Fibroblast of skin of back (primary cell): ENCODE measurements around the gene CHP1. TPM values are rescaled to one million over a fixed set of nuclear protein-coding genes. Genes with fewer than 3 reads are reported as not detected.
A peak's percentile ranks its signal among the peaks of the same experiment; 100 is the strongest.
"Not testable (repeated sequence)": the region's sequence is repeated elsewhere in the genome, so short reads cannot be mapped to it uniquely, and the experiment has no call there.

Experiments
- DNase-seq: peaks from one replicate; pipeline ENCODE4 v3.0.0-alpha.2; 2013
- polyA plus RNA-seq, 2 experiments: library from polyadenylated mRNA; unstranded; fragments of 120-200 nt; gene quantifications; one replicate each; pipeline ENCODE4 v1.2.1, GENCODE V29; 2013; ENCODE audit not compliant: insufficient read length in 2 of 2

The CHP1 gene
- polyA plus RNA-seq (2013, experiment 1 of 2; ENCODE audit: insufficient read length), result 52.0 TPM
- polyA plus RNA-seq (2013, experiment 2 of 2; ENCODE audit: insufficient read length), result 59.5 TPM

DNA sequence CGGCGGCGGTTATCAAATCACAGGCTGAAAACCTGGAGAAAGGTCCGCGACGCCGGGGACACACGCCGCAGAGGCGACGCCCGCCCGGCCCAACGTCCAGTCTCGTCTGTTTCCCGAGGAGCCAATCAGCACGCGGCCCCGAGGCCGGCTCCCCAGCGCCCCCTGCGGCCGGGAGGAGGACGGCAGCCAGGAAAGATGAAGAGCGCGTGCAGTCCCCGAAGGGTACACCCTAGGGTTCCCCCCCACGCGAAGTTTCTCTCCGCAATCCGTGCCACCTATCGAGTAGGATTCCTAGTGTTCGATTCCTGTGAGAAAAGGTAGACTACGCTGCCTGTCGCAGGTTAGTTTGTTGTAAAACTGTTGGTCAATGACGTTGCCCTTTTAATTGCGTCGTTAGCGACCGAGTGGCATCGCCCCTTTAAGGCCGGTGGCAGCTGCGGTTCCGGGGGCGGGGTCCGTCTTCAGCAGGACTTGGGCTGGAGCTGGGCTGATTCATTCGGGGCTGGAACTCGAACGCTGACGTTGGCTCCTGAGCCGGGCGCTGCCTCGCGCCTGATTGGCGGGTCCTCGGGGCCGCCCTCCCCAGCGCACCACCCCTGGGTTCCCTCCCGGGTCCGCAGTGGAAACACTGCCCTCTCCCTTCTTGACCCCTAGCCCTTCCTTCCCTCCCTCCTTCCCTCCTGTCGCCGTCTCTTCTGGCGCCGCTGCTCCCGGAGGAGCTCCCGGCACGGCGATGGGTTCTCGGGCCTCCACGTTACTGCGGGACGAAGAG is at the start of gene CHP1, which contains the start of gene EXD1:
Gene CHP1, plus strand, starts transcription at position 619 of the 772 bp plus-strand sequence. Its CDS starts 115 bp downstream, at position 734.
Gene EXD1, minus strand, starts transcription at position 108 of the 772 bp plus-strand sequence. CDS start 4,182 bp downstream, outside the sequence.
- DNase-seq, result peak; percentile 98

DNA sequence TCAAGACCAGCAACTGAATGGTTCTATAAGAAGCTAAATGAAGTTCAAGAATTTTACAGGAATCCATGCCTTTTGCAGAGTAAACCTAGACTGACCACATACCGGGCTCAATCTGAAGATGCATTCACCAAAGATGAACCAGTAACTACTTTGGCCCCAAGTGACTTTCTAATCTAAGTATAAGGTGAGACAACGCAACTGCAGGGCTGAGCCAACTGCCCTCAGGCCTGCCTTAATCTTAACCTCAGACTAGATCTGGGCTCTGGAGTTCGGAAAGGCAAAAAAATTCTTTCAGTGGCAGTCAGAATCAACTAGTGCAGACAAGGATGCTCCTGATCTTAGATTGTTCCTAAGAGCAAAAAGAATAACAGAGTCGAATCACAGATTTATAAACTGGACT is 48.8 kb upstream of the CHP1 start:
- DNase-seq, result no peak

DNA sequence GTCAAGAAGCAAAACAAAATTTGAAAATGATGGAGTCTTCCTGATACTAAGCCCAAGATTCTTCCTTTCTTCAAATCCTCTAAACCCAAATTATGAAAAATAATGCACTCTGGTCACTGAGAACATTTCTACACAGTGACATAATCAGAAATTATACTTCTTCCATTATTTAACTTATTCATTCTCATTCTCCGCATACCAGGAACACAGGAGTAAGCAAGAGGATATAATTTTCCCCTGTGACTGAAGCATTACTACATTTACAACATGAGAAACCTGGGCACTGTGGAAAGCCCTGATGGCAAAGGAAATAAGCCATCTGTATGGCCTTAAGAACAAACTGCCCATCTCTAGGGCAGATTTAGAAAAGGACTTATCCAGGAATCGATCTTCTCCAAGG is 47.5 kb upstream of the CHP1 start:
- peak; percentile 64 for DNase-seq

- no peak for DNase-seq
Observed at GRCh38 chr15:41194444-41194843, 36.6 kb upstream of the CHP1 start.

GRCh38 chr15:41199470-41199869 is 31.6 kb upstream of the CHP1 start:
- no peak for DNase-seq

GRCh38 chr15:41203395-41203794 is 27.7 kb upstream of the CHP1 start:
- no peak for DNase-seq

GRCh38 chr15:41205315-41205714 is 25.8 kb upstream of the CHP1 start:
- DNase-seq, result peak; percentile 32

GRCh38 chr15:41207687-41208448 is 23.2 kb upstream of the CHP1 start:
- DNase-seq, result peak; percentile 19

DNA sequence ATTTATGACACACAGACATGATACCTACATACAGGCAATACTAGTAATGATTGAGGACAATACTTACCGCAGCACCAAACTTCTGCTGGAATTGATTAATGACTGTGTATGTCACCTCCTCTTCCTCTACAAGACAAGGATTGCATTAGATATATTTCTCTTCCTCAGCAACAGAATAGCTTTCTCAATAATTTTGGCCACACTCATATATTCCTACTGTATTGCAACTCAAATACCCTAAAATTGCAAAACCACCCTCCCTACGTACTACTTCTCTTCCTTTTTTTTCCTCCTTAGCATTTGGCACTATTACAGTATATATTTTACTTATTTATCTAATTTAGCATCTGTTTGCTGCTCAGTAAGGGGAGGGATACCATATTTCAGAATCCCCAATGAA is 15.4 kb upstream of the CHP1 start:
- DNase-seq, result no peak

- DNase-seq, result no peak
Observed at GRCh38 chr15:41218851-41219250, 12.2 kb upstream of the CHP1 start.

DNA sequence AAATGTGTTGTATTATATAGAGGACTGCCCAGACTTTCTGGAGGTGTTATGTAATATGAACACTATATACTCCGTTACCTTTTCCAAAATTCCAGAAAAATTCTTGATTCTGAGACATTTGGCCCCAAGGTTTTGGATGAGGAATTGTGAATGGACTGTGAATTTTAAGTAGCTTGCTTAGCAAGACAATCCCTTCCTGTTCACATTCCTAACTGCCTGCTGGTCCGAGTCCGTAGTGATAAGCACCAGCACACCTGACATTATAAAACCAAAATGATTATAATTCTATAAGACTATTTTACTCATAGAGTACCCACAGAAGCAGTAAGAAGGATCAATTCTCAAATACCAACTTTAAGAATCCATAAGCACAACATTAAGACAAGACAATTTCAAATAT is 11.7 kb upstream of the CHP1 start:
- DNase-seq, result no peak

GRCh38 chr15:41230345-41230649 is 771 bp upstream of the CHP1 start:
- DNase-seq, result no peak

DNA sequence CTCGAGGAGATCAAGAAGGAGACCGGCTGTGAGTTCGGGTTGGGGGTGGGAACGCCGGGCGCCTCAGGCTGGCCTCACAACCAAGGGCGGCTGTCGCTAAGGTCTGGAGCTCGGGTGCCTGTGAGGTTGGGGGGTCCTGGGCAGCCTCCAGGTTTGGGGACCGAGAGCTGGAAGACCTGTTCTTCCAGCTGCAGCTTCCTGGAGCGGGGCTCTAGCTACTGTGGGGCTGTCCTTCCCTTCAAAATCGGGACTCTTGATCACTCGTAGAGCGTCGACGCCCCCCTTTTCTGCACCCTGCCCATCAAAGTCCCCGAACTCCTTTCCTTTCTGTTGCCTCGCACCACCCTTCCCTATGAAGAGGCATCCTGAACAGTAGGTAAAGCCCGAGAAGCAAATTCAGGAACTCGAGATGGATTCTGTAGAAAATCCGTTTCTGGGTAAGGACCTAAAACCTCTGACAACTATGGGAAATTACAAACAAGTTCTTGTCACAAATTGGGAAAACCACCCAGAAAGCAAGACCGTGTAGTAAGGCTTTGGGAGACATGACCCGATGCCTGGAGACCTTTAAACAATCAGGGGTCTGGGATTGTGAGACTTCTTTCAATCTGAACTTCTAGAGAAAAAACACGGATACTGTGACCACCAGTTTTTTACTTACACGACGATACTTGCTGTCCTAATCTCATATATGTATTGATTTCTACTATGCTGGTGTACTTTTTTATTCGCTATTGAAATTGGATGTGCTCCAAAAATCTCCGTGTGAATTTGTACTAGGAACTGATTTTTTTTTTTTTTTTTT is 556 bp downstream of the CHP1 start:
- no peak for DNase-seq

GRCh38 chr15:41233367-41233771 is 2.3 kb downstream of the CHP1 start:
- peak; percentile 32 for DNase-seq

GRCh38 chr15:41235228-41235627 is 4.2 kb downstream of the CHP1 start:
- DNase-seq, result not testable (repeated sequence)

GRCh38 chr15:41235929-41236328 is 4.9 kb downstream of the CHP1 start:
- DNase-seq, result no peak

- no peak for DNase-seq
Observed at GRCh38 chr15:41238100-41238499, 7.0 kb downstream of the CHP1 start.

- no peak for DNase-seq
Observed at GRCh38 chr15:41241221-41241964, 10.3 kb downstream of the CHP1 start.

- DNase-seq, result not testable (repeated sequence)
Observed at GRCh38 chr15:41250745-41251144, 19.7 kb downstream of the CHP1 start.

DNA sequence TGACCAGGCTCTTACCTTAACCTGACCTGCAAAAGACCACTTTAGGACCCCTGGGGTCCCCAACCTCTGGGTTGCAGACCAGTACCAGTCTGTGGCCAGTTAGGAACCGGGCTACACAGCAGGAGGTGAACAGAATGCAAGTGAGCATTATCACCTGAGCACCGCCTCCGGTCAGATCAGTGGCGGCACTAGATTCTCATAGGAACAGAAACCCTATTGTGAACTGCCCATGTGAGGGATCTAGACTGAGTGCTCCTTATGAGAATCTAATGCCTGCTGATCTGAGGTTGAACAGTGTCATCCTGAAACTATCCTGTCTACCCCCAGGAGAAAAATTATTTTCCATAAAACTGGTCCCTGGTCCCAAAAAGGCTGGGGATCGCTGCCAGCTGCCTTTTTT is 20.3 kb downstream of the CHP1 start:
- DNase-seq, result no peak

GRCh38 chr15:41254560-41254959 is 23.5 kb downstream of the CHP1 start:
- DNase-seq, result no peak

GRCh38 chr15:41256103-41256502 is 25.0 kb downstream of the CHP1 start:
- DNase-seq, result no peak
